Measurements from ENCODE around the gene PRH2. TPM values are rescaled to one million over a fixed set of nuclear protein-coding genes. Genes with fewer than 3 reads are reported as not detected.

The PRH2 gene
- total RNA-seq (2021; fragmentation: NEBNext Ultra II Directional; extraction: Animal tissue kit (Norgen Biotek cat#: 25700)) (not detected in 2 replicates), polyA plus RNA-seq (2011; rRNA removed) (0.16 TPM in 1 of 2 replicates, not detected in the other), polyA minus RNA-seq (2011; rRNA and poly(A)+ RNA removed) (0.61 and 1.7 TPM in 2 replicates)
- polyA plus RNA-seq (2011; cell fraction: cytosol; rRNA removed) = 0.43 TPM
- 0.46 TPM for polyA plus RNA-seq (2011; cell fraction: nucleus; rRNA removed)
- 0.35 TPM in 1 of 4 replicates, not detected in the others for polyA plus RNA-seq (2012, experiment 1 of 2)
- not detected for polyA plus RNA-seq (2012, experiment 2 of 2)
- not detected for polyA plus RNA-seq (2013, experiment 1 of 2)
- not detected for polyA plus RNA-seq (2013, experiment 2 of 2)
- polyA minus RNA-seq (2011; cell fraction: cytosol; rRNA and poly(A)+ RNA removed) = not detected
- 5.8 TPM for polyA minus RNA-seq (2011; cell fraction: nucleus; rRNA and poly(A)+ RNA removed)
- long read RNA-seq, experiment 1 = 0 reads
- long read RNA-seq, experiment 2 = 0 reads

- no peaks in the 10 kb centered on the region for H3K36me3 ChIP-seq (ENCODE audit: control insufficient read depth in 2 of 4, insufficient read depth in 4 of 4, low read length in 3 of 4)
- no peak within 1 kb of the TSS for H2AFZ ChIP-seq (ENCODE audit: low read length)
- POLR2A ChIA-PET (ENCODE audit: partially characterized antibody) = interaction anchor here (1.0 kb wide), 1 partner anchor 247 kb away, joined by 3 read pairs; no protein-coding TSS in a partner anchor
- H3K4me3 ChIP-seq (ENCODE audit: extremely low read depth in 1 of 4, insufficient read depth in 2 of 4, low read depth in 3 of 4, low read length in 4 of 4) = no peak within 1 kb of the TSS
- H2BK12ac ChIP-seq (ENCODE audit: low read depth, low read length) = no peak within 1 kb of the TSS
- no peak within 1 kb of the TSS for H4K91ac ChIP-seq (replicated peaks; ENCODE audit: insufficient read length, low read length)
- H2AK5ac ChIP-seq (ENCODE audit: low read depth, low read length) = no peak within 1 kb of the TSS
- H3K9ac ChIP-seq (replicated peaks in 1 of 4; ENCODE audit: extremely low read depth in 1 of 4, low read depth in 3 of 4, low read length in 3 of 4) = no peak within 1 kb of the TSS
- H3K79me1 ChIP-seq (ENCODE audit: low read depth, low read length) = no peaks in the 10 kb centered on the region; the same call in 1 of the 2 replicates
- no peak within 1 kb of the TSS for H3K23ac ChIP-seq (ENCODE audit: insufficient read length)
- CTCF ChIA-PET (ENCODE audit: partially characterized antibody) = interaction anchor here (1.4 kb wide), 1 partner anchor 271 kb away, joined by 6 read pairs; no protein-coding TSS in a partner anchor
- H3K14ac ChIP-seq (ENCODE audit: insufficient read length) = no peak within 1 kb of the TSS
- FAIRE-seq = no peak
- H3K4me2 ChIP-seq (ENCODE audit: insufficient read depth in 1 of 2, low read depth in 2 of 2, low read length in 2 of 2) = no peak within 1 kb of the TSS
- no peak for DNase-seq (ENCODE audit: low read depth in 1 of 2, low spot score in 2 of 2)
- H4K5ac ChIP-seq (ENCODE audit: insufficient read length, low read depth, low read length) = no peak within 1 kb of the TSS
- H3K56ac ChIP-seq (replicated peaks; ENCODE audit: insufficient read length, low read depth, low read length) = no peak within 1 kb of the TSS
- H3K79me2 ChIP-seq (ENCODE audit: control insufficient read depth in 1 of 2, insufficient read depth in 2 of 2, low read length in 2 of 2) = no peaks in the 10 kb centered on the region
- no peaks in the 10 kb centered on the region; a peak in 1 of 7 replicates for H3K4me1 ChIP-seq (replicated peaks in 1 of 4; ENCODE audit: control insufficient read depth in 3 of 4, insufficient read depth in 4 of 4, low read length in 3 of 4)
- H4K20me1 ChIP-seq (replicated peaks in 1 of 2; ENCODE audit: control insufficient read depth in 1 of 2, insufficient read depth in 2 of 2, low read length in 2 of 2) = no peaks in the 10 kb centered on the region
- H4K8ac ChIP-seq (ENCODE audit: extremely low read depth, insufficient read depth, low read length) = no peak within 1 kb of the TSS
- 93% methylated on average over 5 of the region's 5 CpGs; no CpG with 5 or more reads in 1 of the 2 experiments for WGBS, 2 experiments (ENCODE audit: extremely low coverage in 1 of 2, insufficient coverage in 1 of 2, insufficient read length in 1 of 2, insufficient replicate concordance in 2 of 2, low coverage in 1 of 2, low lambda C conversion rate in 2 of 2, missing lambda C conversion rate in 1 of 2)
- H3K27me3 ChIP-seq (replicated peaks in 1 of 4; ENCODE audit: control insufficient read depth in 3 of 4, extremely low read depth in 1 of 4, insufficient read depth in 3 of 4, low read length in 3 of 4) = no peaks in the 10 kb centered on the region
- H3K18ac ChIP-seq (ENCODE audit: extremely low read depth, low read length) = no peak within 1 kb of the TSS
- no peak within 1 kb of the TSS for H3K4ac ChIP-seq (replicated peaks; ENCODE audit: insufficient read length, low read depth, low read length)
- no peak within 1 kb of the TSS for H2BK5ac ChIP-seq (ENCODE audit: low read depth, low read length)
- no peak within 1 kb of the TSS for H2BK120ac ChIP-seq (replicated peaks; ENCODE audit: low read depth, low read length)
- no peak within 1 kb of the TSS for H3K27ac ChIP-seq (ENCODE audit: low read depth, low read length)
- no peak for TF ChIP-seq EP300 (IDR thresholded peaks at IDR 0.05; ENCODE audit: borderline replicate concordance in 1 of 2, low read depth in 2 of 2, low read length in 2 of 2)
- TF ChIP-seq CTCF (IDR thresholded peaks at IDR 0.05; ENCODE audit: control extremely low read depth in 1 of 3, insufficient read depth in 1 of 3, low read depth in 1 of 3, low read length in 3 of 3) = no peak
- TF ChIP-seq CEBPB (IDR thresholded peaks at IDR 0.05; ENCODE audit: low read depth, low read length) = no peak
- no peak for TF ChIP-seq KDM4A (IDR thresholded peaks at IDR 0.05; ENCODE audit: low read depth, low read length, severe bottlenecking)
- no peak for TF ChIP-seq GABPA (IDR thresholded peaks at IDR 0.05; ENCODE audit: borderline replicate concordance, insufficient read depth, low read length)
- no peak for TF ChIP-seq ZNF274 (IDR thresholded peaks at IDR 0.05; ENCODE audit: borderline replicate concordance, extremely low read depth, low read length)
- no peak within 1 kb of the TSS for H2BK15ac ChIP-seq (ENCODE audit: low read length)
- no peaks in the 10 kb centered on the region for H3K23me2 ChIP-seq (ENCODE audit: low read depth, low read length)
- no peak within 1 kb of the TSS for H2BK20ac ChIP-seq (ENCODE audit: low read length)
- H3K9me3 ChIP-seq (ENCODE audit: insufficient read depth in 2 of 2, low read depth in 1 of 2, low read length in 1 of 2) = no peaks in the 10 kb centered on the region
Observed at GRCh38 chr12:10928746-10929286, at the start of gene PRH2. PRH2 (plus strand) TSS chr12:10929236; CDS start chr12:10929274, 38 bp downstream.
